CD4-positive, alpha-beta T cell treated with Interleukin-4 for 4 hours (primary cell): Measurements from ENCODE around the gene UGP2.
"Not testable (repeated sequence)": the region's sequence is repeated elsewhere in the genome, so short reads cannot be mapped to it uniquely, and the experiment has no call there.

Experiments used
- DNase-seq: peaks from one replicate; pipeline ENCODE4 v3.0.0-alpha.2; 2020

Gene UGP2

DNA sequence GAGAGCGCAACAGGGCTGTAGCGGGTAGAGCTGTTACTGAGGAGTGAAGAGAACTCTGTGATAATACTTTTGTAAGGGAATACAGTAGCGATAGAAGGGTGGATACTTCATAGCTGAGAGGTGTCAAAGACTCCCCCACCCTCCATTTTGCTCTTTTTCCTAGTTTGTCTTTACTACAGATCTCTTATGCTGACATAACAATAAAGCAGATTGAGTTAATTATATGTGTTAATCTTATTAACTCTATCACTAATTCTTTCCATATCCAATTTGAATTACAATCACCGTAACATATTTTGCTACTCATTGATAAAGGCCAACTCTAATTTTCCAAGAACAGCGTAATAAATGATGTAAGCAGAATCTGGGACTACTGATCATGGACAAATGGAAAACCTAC, 57.1 kb downstream of the UGP2 start:
- DNase-seq = no peak

DNA sequence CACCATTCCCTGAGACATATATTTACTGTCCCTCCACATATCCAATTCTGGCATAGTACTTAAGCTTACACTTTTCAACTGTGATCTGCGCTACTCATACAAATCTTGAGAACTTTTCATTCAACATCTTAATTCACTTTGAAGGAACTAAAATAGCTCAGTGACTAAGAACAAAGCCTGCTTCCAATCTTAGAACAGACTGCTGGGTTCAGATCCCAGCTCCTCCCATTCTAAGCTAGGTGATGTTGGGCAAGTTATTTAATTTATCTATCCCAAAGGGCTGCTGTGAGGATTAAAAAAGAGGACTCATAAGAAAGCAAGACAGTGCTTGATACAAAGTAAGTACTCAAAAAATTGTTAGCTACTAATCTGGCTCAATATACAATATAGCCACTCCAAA, 57.9 kb downstream of the UGP2 start:
- no peak for DNase-seq

DNA sequence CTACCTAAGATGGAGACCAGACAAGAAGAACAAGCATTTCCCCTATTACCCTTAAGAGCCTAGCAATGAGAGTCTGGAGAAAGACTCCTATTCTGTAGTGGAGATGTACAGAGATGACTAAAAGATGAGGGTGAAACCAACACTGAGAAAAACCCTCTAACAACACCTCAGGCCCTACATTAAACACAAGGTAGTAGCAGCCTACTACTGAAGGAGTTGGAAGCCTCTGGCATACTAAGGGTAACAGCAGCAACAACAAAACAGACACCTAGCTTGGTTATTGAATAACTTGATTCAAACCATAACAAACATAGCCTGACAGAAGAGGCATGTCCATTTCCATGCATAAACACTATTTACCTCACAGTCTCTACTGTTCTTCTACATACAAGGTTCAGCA, 60.5 kb downstream of the UGP2 start:
- no peak for DNase-seq

DNA sequence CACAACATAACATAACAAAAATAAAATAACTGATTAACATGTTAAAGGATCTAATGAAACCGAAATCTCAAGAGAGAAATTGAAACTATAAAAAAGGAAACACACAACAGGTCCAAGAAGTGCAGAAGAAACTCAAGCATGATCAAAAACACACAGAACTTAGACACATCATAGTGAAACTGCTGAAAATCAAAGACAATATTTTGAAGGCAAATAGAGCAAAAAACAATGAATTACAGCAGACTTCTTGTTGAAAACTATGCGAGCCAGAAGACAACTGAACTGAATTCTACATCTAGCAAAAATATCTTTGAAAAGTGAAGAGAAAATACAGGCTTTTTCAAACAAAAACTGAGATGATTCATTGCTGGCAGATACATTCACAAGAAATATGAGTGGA, 61.3 kb downstream of the UGP2 start:
- no peak for DNase-seq

DNA sequence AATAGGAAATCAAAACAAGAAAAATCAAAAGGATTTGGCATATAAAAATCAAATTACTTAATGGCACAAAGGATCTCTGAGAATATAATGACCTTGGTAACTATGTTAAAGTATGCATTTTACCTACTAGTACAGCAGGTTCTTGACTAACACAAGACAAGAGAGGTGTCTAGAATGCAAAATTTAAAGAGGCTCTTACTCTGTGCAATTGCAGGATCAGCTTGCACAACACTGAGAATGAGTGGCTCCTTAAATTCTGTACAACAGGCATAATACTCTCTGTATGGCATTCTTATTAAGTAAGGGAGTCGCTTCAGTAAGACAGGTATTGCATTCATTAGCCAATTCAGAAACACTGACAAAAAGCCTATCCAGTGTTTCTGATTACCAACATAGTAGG, 72.6 kb downstream of the UGP2 start:
- no peak for DNase-seq

DNA sequence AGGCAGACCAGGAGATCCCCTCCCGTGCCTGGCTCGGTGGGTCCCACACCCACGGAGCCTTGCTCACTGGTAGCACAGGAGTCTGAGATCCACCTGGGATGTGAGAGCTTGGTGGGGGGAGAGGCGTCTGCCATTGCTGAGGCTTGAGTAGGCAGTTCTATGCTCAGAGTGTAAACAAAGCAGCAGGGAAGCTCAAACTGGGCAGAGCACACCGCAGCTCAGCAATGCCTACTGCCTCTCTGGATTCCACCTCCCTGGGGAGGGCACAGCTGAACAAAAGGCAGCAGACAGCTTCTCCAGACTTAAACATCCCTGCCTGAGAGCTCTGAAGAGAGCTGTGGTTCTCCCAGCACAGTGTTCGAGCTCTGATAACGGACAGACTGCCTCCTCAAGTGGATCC, 85.1 kb downstream of the UGP2 start:
- DNase-seq = no peak

DNA sequence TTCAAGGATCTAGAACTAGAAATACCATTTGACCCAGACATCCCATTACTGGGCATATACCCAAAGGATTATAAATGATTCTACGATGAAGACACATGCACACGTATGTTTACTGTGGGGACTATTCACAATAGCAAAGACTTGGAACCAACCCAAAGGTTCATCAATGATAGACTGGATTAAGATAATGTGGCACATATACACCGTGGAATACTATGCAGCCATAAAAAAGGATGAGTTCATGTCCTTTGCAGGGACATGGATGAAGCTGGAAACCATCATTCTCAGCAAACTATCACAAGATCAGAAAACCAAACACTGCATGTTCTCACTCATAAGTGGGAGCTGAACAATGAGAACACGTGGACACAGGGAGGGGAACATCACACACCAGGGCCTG, 90.4 kb downstream of the UGP2 start:
- not testable (repeated sequence) for DNase-seq
